CD4-positive, alpha-beta T cell (primary cell): ENCODE results near the gene GAL. TPM values are rescaled to one million over a fixed set of nuclear protein-coding genes. Genes with fewer than 3 reads are reported as not detected.

Experiments used
- ATAC-seq: fragments of 200-7000 bp; cut with Tn5 transposase; one replicate; pipeline ENCODE4 v1.10.0; 2022; ENCODE audit warnings: mild to moderate bottlenecking; ENCODE audit not compliant: poor library complexity
- CTCF ChIA-PET: fragments of 350-600 bp; sonication (Branson Sonifier 250); formaldehyde crosslinking; loops from one replicate; lab custom pipeline; 2021; ENCODE audit warnings: antibody characterized with exemption, inconsistent platforms; lab: Charles Lee
- POLR2A ChIA-PET: fragments of 350-600 bp; sonication (Branson Sonifier 250); formaldehyde crosslinking; loops from one replicate; lab custom pipeline; 2021; ENCODE audit warnings: antibody characterized with exemption, inconsistent platforms; lab: Charles Lee
- DNase-seq, 14 experiments: peaks; one replicate each; pipeline ENCODE4 v3.0.0-alpha.2; 2013 to 2020; ENCODE audit warnings: mixed read lengths in 2 of 14
- H3K27ac ChIP-seq, 2 donors: one replicate each; pipeline versions ENCODE4 v1.5.1 to v1.7.0; 2013; ENCODE audit warnings: low read length in 2 of 2, low read depth in 1 of 2, mild to moderate bottlenecking in 1 of 2
- H3K27me3 ChIP-seq, 2 experiments: 1 replicate in 1 of 2; 2 replicates in 1 of 2; pipeline versions ENCODE4 v1.6.1 to v1.7.0; 2013; ENCODE audit warnings: low read length in 2 of 2, control low read depth in 1 of 2, mild to moderate bottlenecking in 1 of 2, moderate library complexity in 1 of 2; ENCODE audit not compliant: insufficient read depth in 2 of 2, control insufficient read depth in 1 of 2
- H3K36me3 ChIP-seq: one replicate; pipeline ENCODE4 v1.6.1; 2013; ENCODE audit warnings: low read length, control low read depth; ENCODE audit not compliant: insufficient read depth
- H3K4me1 ChIP-seq: one replicate; pipeline ENCODE4 v1.6.1; 2013; ENCODE audit warnings: low read length, control low read depth; ENCODE audit not compliant: insufficient read depth
- H3K4me3 ChIP-seq: one replicate; pipeline ENCODE4 v1.5.1; 2013; ENCODE audit warnings: mild to moderate bottlenecking, low read length, moderate library complexity
- H3K9me3 ChIP-seq, 2 experiments: 1 replicate in 1 of 2; 2 replicates in 1 of 2; pipeline versions ENCODE4 v1.6.1 to v1.7.0; 2013; ENCODE audit warnings: low read length in 2 of 2, mild to moderate bottlenecking in 2 of 2, control low read depth in 1 of 2, moderate library complexity in 1 of 2; ENCODE audit not compliant: control insufficient read depth in 1 of 2, insufficient read depth in 1 of 2
- H3K27ac Mint-ChIP-seq: one replicate; pipeline ENCODE4 v1.8.0; 2020; ENCODE audit warnings: mixed read lengths
- H3K27me3 Mint-ChIP-seq: one replicate; pipeline ENCODE4 v1.8.0; 2021; ENCODE audit warnings: mixed read lengths
- H3K36me3 Mint-ChIP-seq: one replicate; pipeline ENCODE4 v1.8.0; 2021; ENCODE audit warnings: low read depth, mixed read lengths
- H3K4me1 Mint-ChIP-seq: one replicate; pipeline ENCODE4 v1.8.0; 2021; ENCODE audit warnings: low read depth, mixed read lengths
- H3K4me3 Mint-ChIP-seq: one replicate; pipeline ENCODE4 v1.8.0; 2020; ENCODE audit warnings: mild to moderate bottlenecking, mixed read lengths
- H3K9me3 Mint-ChIP-seq: one replicate; pipeline ENCODE4 v1.8.0; 2020; ENCODE audit warnings: mixed read lengths
- intact Hi-C, 2 experiments: fragments of 100-400 bp; cut with DNase I in 1 of 2; cut with micrococcal nuclease in 1 of 2; formaldehyde crosslinking; loops; one replicate each; pipeline versions ENCODE4 v1.15.1 to v1.9.0; 2023 to 2025; cut with DNase I, micrococcal nuclease
- total RNA-seq, 174 experiments: library from RNA in 2 of 174; stranded (reverse) in 2 of 174; gene quantifications; one replicate each; pipeline ENCODE4 v1.2.3 and lab custom pipeline; 2021 to 2026
- TF ChIP-seq, protein P1 (sequence below): fragments of 200-600 bp; IDR thresholded peaks from one replicate; pipeline ENCODE4 v1.8.0; 2022; ENCODE audit warnings: antibody characterized with exemption, mild to moderate bottlenecking

GAL gene
- total RNA-seq, 2 experiments from 2014 or later, result not detected

DNA sequence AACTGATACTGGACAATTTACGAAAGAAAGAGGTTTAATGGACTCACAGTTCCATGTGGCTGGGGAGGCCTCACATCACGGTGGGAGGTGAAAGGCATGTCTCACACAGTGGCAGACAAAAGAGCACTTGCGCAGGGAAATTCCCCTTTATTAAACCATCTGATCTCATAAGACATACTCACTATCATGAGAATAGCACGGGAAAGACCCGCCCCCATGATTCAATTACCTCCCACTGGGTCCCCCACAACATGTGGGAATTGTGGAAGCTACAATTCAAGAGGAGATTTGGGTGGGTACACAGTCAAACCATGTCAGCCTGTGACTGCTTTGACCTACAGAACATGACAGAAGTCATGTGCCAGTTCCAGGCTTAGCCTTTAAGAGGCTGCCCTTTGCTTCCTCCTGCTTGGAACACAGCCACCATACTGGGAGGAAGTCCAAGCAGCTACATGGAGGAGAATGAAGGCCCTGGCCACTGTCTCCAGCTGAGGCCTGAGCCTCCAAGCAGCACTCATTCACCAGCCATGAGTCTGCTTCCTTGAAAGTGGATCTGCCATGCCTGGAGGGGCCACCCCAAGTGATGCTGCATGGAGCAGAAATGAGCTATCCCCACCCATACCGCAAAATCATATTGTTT lies 10.9 kb upstream of the GAL start:
- intact Hi-C loops, result no loop called here
- H3K27ac ChIP-seq, result no peak overlapping the region
- H3K4me3 ChIP-seq, result no peak overlapping the region
- POLR2A ChIA-PET, result no interaction called here
- Mint-ChIP-seq H3K4me3 (no peak overlapping the region), H3K27ac (no peak overlapping the region), H3K9me3 (no peaks in the 10 kb centered on the region), H3K36me3 (no peaks in the 10 kb centered on the region), H3K27me3 (peaks cover 4% of the 10 kb centered on the region), H3K4me1 (no peaks in the 10 kb centered on the region)
- H3K4me1 ChIP-seq, result no peaks in the 10 kb centered on the region
- H3K9me3 ChIP-seq, result peaks cover 0 to 15% of the 10 kb centered on the region in 2 experiments
- no peaks in the 10 kb centered on the region for H3K27me3 ChIP-seq
- TF ChIP-seq, protein P1, sequence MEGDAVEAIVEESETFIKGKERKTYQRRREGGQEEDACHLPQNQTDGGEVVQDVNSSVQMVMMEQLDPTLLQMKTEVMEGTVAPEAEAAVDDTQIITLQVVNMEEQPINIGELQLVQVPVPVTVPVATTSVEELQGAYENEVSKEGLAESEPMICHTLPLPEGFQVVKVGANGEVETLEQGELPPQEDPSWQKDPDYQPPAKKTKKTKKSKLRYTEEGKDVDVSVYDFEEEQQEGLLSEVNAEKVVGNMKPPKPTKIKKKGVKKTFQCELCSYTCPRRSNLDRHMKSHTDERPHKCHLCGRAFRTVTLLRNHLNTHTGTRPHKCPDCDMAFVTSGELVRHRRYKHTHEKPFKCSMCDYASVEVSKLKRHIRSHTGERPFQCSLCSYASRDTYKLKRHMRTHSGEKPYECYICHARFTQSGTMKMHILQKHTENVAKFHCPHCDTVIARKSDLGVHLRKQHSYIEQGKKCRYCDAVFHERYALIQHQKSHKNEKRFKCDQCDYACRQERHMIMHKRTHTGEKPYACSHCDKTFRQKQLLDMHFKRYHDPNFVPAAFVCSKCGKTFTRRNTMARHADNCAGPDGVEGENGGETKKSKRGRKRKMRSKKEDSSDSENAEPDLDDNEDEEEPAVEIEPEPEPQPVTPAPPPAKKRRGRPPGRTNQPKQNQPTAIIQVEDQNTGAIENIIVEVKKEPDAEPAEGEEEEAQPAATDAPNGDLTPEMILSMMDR, result no peak
- ATAC-seq (no peak), DNase-seq (no peak)
- CTCF ChIA-PET, result no interaction called here
- no peaks in the 10 kb centered on the region for H3K36me3 ChIP-seq

DNA sequence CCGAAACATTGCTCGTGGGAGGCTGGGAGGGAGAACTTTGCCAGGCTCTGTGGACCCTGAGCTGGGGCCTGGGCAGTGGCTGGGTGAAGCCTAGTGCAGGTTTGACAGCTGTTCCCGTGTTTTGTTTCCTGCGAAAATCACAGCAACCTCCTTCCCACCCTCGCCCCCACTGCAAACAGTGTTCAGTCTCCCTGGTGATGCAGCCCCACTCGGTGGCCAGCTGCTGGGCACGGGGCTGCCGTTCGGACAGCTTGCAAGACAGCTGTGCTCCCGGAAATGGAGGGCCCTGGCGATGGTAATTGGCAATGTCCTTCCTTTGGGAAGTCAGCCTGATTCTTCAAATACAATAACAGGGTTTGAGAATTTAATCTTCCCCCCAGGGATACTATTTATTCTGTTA lies 10.4 kb upstream of the GAL start:
- TF ChIP-seq, protein P1, result no peak
- peaks cover 8% of the 10 kb centered on the region for H3K27me3 Mint-ChIP-seq
- ATAC-seq, result no peak
- no peak for DNase-seq
- no peak overlapping the region for H3K27ac ChIP-seq
- no peak overlapping the region for H3K27ac Mint-ChIP-seq
- no peak overlapping the region for H3K4me3 Mint-ChIP-seq
- H3K9me3 Mint-ChIP-seq, result no peaks in the 10 kb centered on the region
- H3K9me3 ChIP-seq, result peaks cover 0 to 15% of the 10 kb centered on the region in 2 experiments
- no peaks in the 10 kb centered on the region for H3K4me1 ChIP-seq
- H3K4me3 ChIP-seq, result no peak overlapping the region
- no peaks in the 10 kb centered on the region for H3K4me1 Mint-ChIP-seq
- POLR2A ChIA-PET, result no interaction called here
- no peaks in the 10 kb centered on the region for H3K36me3 ChIP-seq
- H3K36me3 Mint-ChIP-seq, result no peaks in the 10 kb centered on the region
- no peaks in the 10 kb centered on the region for H3K27me3 ChIP-seq
- intact Hi-C loops, result no loop called here
- CTCF ChIA-PET, result no interaction called here

DNA sequence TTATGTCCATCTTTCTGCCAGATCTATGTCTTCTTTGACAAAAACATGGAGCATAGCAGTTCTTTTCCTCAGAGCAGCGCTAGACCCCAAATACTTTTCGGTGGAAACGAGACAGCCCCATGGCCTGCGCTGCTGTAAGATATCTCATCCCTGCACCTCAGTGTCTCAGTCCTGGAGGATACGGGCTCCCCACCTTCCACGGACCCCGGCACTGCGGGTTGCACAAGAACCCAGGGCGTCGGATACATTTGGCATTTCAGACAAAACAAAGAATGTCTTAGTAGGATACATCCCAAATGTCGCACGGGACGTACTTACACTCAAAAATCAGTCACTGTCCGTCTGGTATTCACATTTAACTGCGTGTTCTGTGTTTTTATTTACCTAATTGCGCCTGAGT lies 9.9 kb upstream of the GAL start:
- ATAC-seq, result no peak
- H3K27me3 Mint-ChIP-seq, result peaks cover 9% of the 10 kb centered on the region

More for the DNA sequence above, 9.9 kb upstream of the GAL start:
- no peaks in the 10 kb centered on the region for H3K4me1 Mint-ChIP-seq
- no peak overlapping the region for H3K4me3 ChIP-seq
- H3K27ac ChIP-seq, result no peak overlapping the region
- H3K4me1 ChIP-seq, result no peaks in the 10 kb centered on the region
- DNase-seq, result no peak
- TF ChIP-seq, protein P1, result no peak
- H3K27ac Mint-ChIP-seq, result no peak overlapping the region
- H3K27me3 ChIP-seq, result no peaks in the 10 kb centered on the region
- ChIA-PET CTCF (interaction anchor here (0.7 kb wide), 1 partner anchor 29 kb away, joined by 4 read pairs; no protein-coding TSS in a partner anchor), POLR2A (no interaction called here)
- no peaks in the 10 kb centered on the region for H3K36me3 Mint-ChIP-seq
- H3K4me3 Mint-ChIP-seq, result no peak overlapping the region
- no peaks in the 10 kb centered on the region for H3K9me3 Mint-ChIP-seq
- peaks cover 0 to 15% of the 10 kb centered on the region in 2 experiments for H3K9me3 ChIP-seq
- no peaks in the 10 kb centered on the region for H3K36me3 ChIP-seq
- intact Hi-C loops, result no loop called here
